Caco-2 (cell line): ENCODE data around the gene PARD3. TPM values are rescaled to one million over a fixed set of nuclear protein-coding genes. Genes with fewer than 3 reads are reported as not detected.
A peak's percentile ranks its signal among the peaks of the same experiment; 100 is the strongest.

ENCODE experiments used
- BruUV-seq: library from RNA; stranded (reverse); fragments of 400-500 nt; replicated peaks from 2 replicates; lab custom pipeline; 2021; lab: Mats Ljungman, UMichigan
- CTCF ChIA-PET: fragments of 300-600 bp; sonication (Branson Sonifier 250); formaldehyde crosslinking; loops from one replicate; lab custom pipeline; 2022; ENCODE audit warnings: antibody characterized with exemption; lab: Charles Lee
- POLR2A ChIA-PET: fragments of 300-600 bp; sonication (Branson Sonifier 250); formaldehyde crosslinking; loops from one replicate; lab custom pipeline; 2022; ENCODE audit warnings: antibody characterized with exemption; lab: Charles Lee
- DNase-seq, 2 experiments: peaks; one replicate each; pipeline versions ENCODE4 v3.0.0 to v3.0.0-alpha.2; 2020 to 2022
- H3K27me3 ChIP-seq: replicated peaks from 2 replicates; pipeline ENCODE4 v1.6.0; 2011; ENCODE audit warnings: low read length; ENCODE audit not compliant: control insufficient read depth, insufficient read depth
- H3K36me3 ChIP-seq: 2 replicates; pipeline ENCODE4 v1.5.1; 2011; ENCODE audit warnings: low read length; ENCODE audit not compliant: control insufficient read depth, insufficient read depth
- H3K4me1 ChIP-seq: fragments of 250-450 bp; sonication (Bioruptor Pico); 2 replicates; pipeline ENCODE4 v1.5.1; 2020; ENCODE audit warnings: mild to moderate bottlenecking
- H3K4me3 ChIP-seq: 2 replicates; pipeline ENCODE4 v1.5.1; 2011; ENCODE audit warnings: low read depth, mild to moderate bottlenecking, control low read depth, low read length
- H3K9me3 ChIP-seq: fragments of 250-450 bp; sonication (Bioruptor Pico); 2 replicates; pipeline ENCODE4 v1.5.1; 2020; ENCODE audit warnings: mild to moderate bottlenecking, moderate library complexity
- H3K27ac Mint-ChIP-seq: one replicate; pipeline ENCODE4 v1.8.0; 2022; ENCODE audit warnings: mixed read lengths; ENCODE audit not compliant: unreplicated experiment
- H3K27me3 Mint-ChIP-seq: one replicate; pipeline ENCODE4 v1.8.0; 2022; ENCODE audit warnings: mixed read lengths; ENCODE audit not compliant: insufficient read depth, unreplicated experiment
- H3K36me3 Mint-ChIP-seq: one replicate; pipeline ENCODE4 v1.8.0; 2022; ENCODE audit warnings: mild to moderate bottlenecking, mixed read lengths; ENCODE audit not compliant: insufficient read depth, unreplicated experiment
- H3K4me1 Mint-ChIP-seq: one replicate; pipeline ENCODE4 v1.8.0; 2022; ENCODE audit warnings: low read depth, mixed read lengths; ENCODE audit not compliant: unreplicated experiment
- H3K4me3 Mint-ChIP-seq: one replicate; pipeline ENCODE4 v1.8.0; 2022; ENCODE audit warnings: mild to moderate bottlenecking, moderate library complexity, mixed read lengths; ENCODE audit not compliant: unreplicated experiment
- H3K9me3 Mint-ChIP-seq: one replicate; pipeline ENCODE4 v1.8.0; 2022; ENCODE audit warnings: mixed read lengths; ENCODE audit not compliant: unreplicated experiment
- CTCF ChIP-seq, 2 experiments: fragments of 200-600 bp in 1 of 2; IDR thresholded peaks; 1 replicate in 1 of 2; 2 replicates in 1 of 2; pipeline versions ENCODE4 v1.5.1 to v1.8.0; 2011 to 2022; ENCODE audit warnings: antibody characterized with exemption in 1 of 2, control low read depth in 1 of 2, inconsistent platforms in 1 of 2, low read depth in 1 of 2, low read length in 1 of 2, mild to moderate bottlenecking in 1 of 2, moderate library complexity in 1 of 2; ENCODE audit not compliant: insufficient read depth in 1 of 2, severe bottlenecking in 1 of 2, unreplicated experiment in 1 of 2
- intact Hi-C: fragments of 100-400 bp; cut with micrococcal nuclease; formaldehyde crosslinking; loops from one replicate; pipeline ENCODE4 v1.10.0; 2022; ENCODE audit not compliant: unreplicated experiment
- total RNA-seq: library from RNA; stranded (reverse); gene quantifications from 2 replicates; pipeline ENCODE4 v1.2.3, GENCODE V29; 2022

Gene PARD3
- total RNA-seq, 1 experiment from 2014 or later: 80.7 TPM

- Mint-ChIP-seq H3K36me3 (no peaks in the 10 kb centered on the region), H3K27ac (no peak overlapping the region), H3K9me3 (no peaks in the 10 kb centered on the region), H3K4me1 (peaks cover 7% of the 10 kb centered on the region), H3K27me3 (no peaks in the 10 kb centered on the region), H3K4me3 (no peak overlapping the region)
- Histone ChIP-seq H3K36me3 (no peaks in the 10 kb centered on the region), H3K4me1 (no peaks in the 10 kb centered on the region), H3K27me3 (no peaks in the 10 kb centered on the region), H3K4me3 (no peak overlapping the region), H3K9me3 (no peaks in the 10 kb centered on the region)
- no TSS peak for BruUV-seq
- no peak for DNase-seq
- ChIA-PET CTCF (no interaction called here), POLR2A (no interaction called here)
- intact Hi-C loops: no loop called here
- no peak for TF ChIP-seq CTCF (IDR thresholded peaks at IDR 0.05; ENCODE audit: insufficient read depth in 1 of 2, low read depth in 1 of 2, low read length in 1 of 2, severe bottlenecking in 1 of 2, unreplicated experiment in 1 of 2)
Measured at GRCh38 chr10:34643620-34644019, 171.5 kb downstream of the PARD3 start.

GRCh38 chr10:34641913-34642558 is 173.1 kb downstream of the PARD3 start:
- DNase-seq: no peak
- no peak overlapping the region for H3K4me3 ChIP-seq
- H3K27ac Mint-ChIP-seq: peak overlapping the region; percentile 3
- no TSS peak for BruUV-seq
- no peak for TF ChIP-seq CTCF (IDR thresholded peaks at IDR 0.05; ENCODE audit: insufficient read depth in 1 of 2, low read depth in 1 of 2, low read length in 1 of 2, severe bottlenecking in 1 of 2, unreplicated experiment in 1 of 2)
- H3K36me3 ChIP-seq: no peaks in the 10 kb centered on the region
- no peaks in the 10 kb centered on the region for H3K27me3 ChIP-seq
- no peaks in the 10 kb centered on the region for H3K9me3 ChIP-seq
- POLR2A ChIA-PET: no interaction called here
- H3K9me3 Mint-ChIP-seq: no peaks in the 10 kb centered on the region
- H3K4me3 Mint-ChIP-seq: no peak overlapping the region
- no peaks in the 10 kb centered on the region for H3K27me3 Mint-ChIP-seq
- peaks cover 14% of the 10 kb centered on the region for H3K4me1 Mint-ChIP-seq
- no peaks in the 10 kb centered on the region for H3K4me1 ChIP-seq
- CTCF ChIA-PET: interaction anchor here (0.6 kb wide), 1 partner anchor 346 kb away, joined by 3 read pairs; no protein-coding TSS in a partner anchor
- intact Hi-C loops: no loop called here
- peaks cover 6% of the 10 kb centered on the region for H3K36me3 Mint-ChIP-seq

- no TSS peak for BruUV-seq
- no peaks in the 10 kb centered on the region for H3K9me3 ChIP-seq
- H3K36me3 ChIP-seq: no peaks in the 10 kb centered on the region
- H3K27ac Mint-ChIP-seq: no peak overlapping the region
- peaks cover 10% of the 10 kb centered on the region for H3K36me3 Mint-ChIP-seq
- H3K4me3 ChIP-seq: no peak overlapping the region
- POLR2A ChIA-PET: no interaction called here
- TF ChIP-seq CTCF (IDR thresholded peaks at IDR 0.05; ENCODE audit: insufficient read depth in 1 of 2, low read depth in 1 of 2, low read length in 1 of 2, severe bottlenecking in 1 of 2, unreplicated experiment in 1 of 2): no peak
- no peak overlapping the region for H3K4me3 Mint-ChIP-seq
- no peaks in the 10 kb centered on the region for H3K9me3 Mint-ChIP-seq
- intact Hi-C loops: no loop called here
- CTCF ChIA-PET: interaction anchor here (0.6 to 0.7 kb wide), 2 partner anchors 346 to 399 kb away, joined by 3 to 4 read pairs; no protein-coding TSS in a partner anchor
- peaks cover 13% of the 10 kb centered on the region for H3K4me1 Mint-ChIP-seq
- no peaks in the 10 kb centered on the region for H3K4me1 ChIP-seq
- no peaks in the 10 kb centered on the region for H3K27me3 Mint-ChIP-seq
- no peaks in the 10 kb centered on the region for H3K27me3 ChIP-seq
- DNase-seq: no peak
Measured at GRCh38 chr10:34641147-34641912, 173.8 kb downstream of the PARD3 start.
